Endodermal cell (in vitro differentiated cells): ENCODE measurements around the gene CHPF2. TPM values are rescaled to one million over a fixed set of nuclear protein-coding genes. Genes with fewer than 3 reads are reported as not detected.
A peak's percentile ranks its signal among the peaks of the same experiment; 100 is the strongest.

ENCODE experiments used
- DNase-seq: peaks from one replicate; pipeline ENCODE4 v3.0.0-alpha.2; 2017
- H3K27ac ChIP-seq: 2 replicates; pipeline ENCODE4 v1.5.1; 2013; ENCODE audit warnings: mild to moderate bottlenecking, low read depth, low read length, moderate library complexity
- H3K27me3 ChIP-seq: 2 replicates; pipeline ENCODE4 v1.6.1; 2013; ENCODE audit warnings: mild to moderate bottlenecking, low read length, moderate library complexity; ENCODE audit not compliant: insufficient read depth, control insufficient read depth, poor library complexity, severe bottlenecking
- H3K36me3 ChIP-seq: 2 replicates; pipeline ENCODE4 v1.7.0; 2013; ENCODE audit warnings: mild to moderate bottlenecking, low read length, moderate library complexity; ENCODE audit not compliant: control insufficient read depth, insufficient read depth
- H3K4me1 ChIP-seq: one replicate; pipeline ENCODE4 v1.7.0; 2013; ENCODE audit warnings: low read length; ENCODE audit not compliant: control insufficient read depth, insufficient read depth
- H3K4me3 ChIP-seq: 2 replicates; pipeline ENCODE4 v1.5.1; 2013; ENCODE audit warnings: mild to moderate bottlenecking, low read length, moderate library complexity
- H3K9ac ChIP-seq: 2 replicates; pipeline ENCODE4 v1.6.1; 2013; ENCODE audit warnings: mild to moderate bottlenecking, low read length, moderate library complexity; ENCODE audit not compliant: poor library complexity, severe bottlenecking; ENCODE audit errors: extremely low read depth
- H3K9me3 ChIP-seq: 2 replicates; pipeline ENCODE4 v1.6.1; 2013; ENCODE audit warnings: mild to moderate bottlenecking, low read length, moderate library complexity; ENCODE audit not compliant: control insufficient read depth
- H3K27ac Mint-ChIP-seq: 2 replicates; pipeline ENCODE4 v1.8.0; 2020; ENCODE audit warnings: mixed read lengths
- H3K27me3 Mint-ChIP-seq: 2 replicates; pipeline ENCODE4 v1.8.0; 2021; ENCODE audit warnings: mild to moderate bottlenecking, mixed read lengths; ENCODE audit not compliant: insufficient read depth
- H3K36me3 Mint-ChIP-seq: 2 replicates; pipeline ENCODE4 v1.8.0; 2020; ENCODE audit warnings: low read depth, mixed read lengths
- H3K4me1 Mint-ChIP-seq: 2 replicates; pipeline ENCODE4 v1.8.0; 2020; ENCODE audit warnings: mixed read lengths
- H3K4me3 Mint-ChIP-seq: 2 replicates; pipeline ENCODE4 v1.8.0; 2020; ENCODE audit warnings: mild to moderate bottlenecking, moderate library complexity, mixed read lengths
- H3K9me3 Mint-ChIP-seq: 2 replicates; pipeline ENCODE4 v1.8.0; 2020; ENCODE audit warnings: mild to moderate bottlenecking, mixed read lengths
- WGBS, 2 experiments: methylation state at CpG; one replicate each; pipeline versions ENCODE4 v1.1.5 to v1.1.7; 2013; ENCODE audit warnings: missing lambda C conversion rate in 2 of 2, mixed read lengths in 1 of 2; ENCODE audit not compliant: insufficient coverage in 1 of 2, insufficient read length in 1 of 2; 5-methylcytosine and 5-hydroxymethylcytosine counted together
- total RNA-seq, 2 donors: library from RNA; stranded (reverse); fragmentation: NEBNext Ultra II Directional in 1 of 2; extraction: Animal tissue kit (Norgen Biotek cat#: 25700) in 1 of 2; gene quantifications; 2 replicates in 1 of 2; 3 replicates in 1 of 2; pipeline ENCODE4 v1.2.1, GENCODE V29; 2021
- TF ChIP-seq, protein P1 (sequence below): fragments of 200-600 bp; sonication (generic); conservative IDR thresholded peaks from 2 replicates; pipeline ENCODE4 v1.5.0; 2021; ENCODE audit warnings: antibody characterized with exemption, mild to moderate bottlenecking

The CHPF2 gene
- total RNA-seq, 2 donors from 2014 or later: 31.9 to 35.6 TPM

- TF ChIP-seq, protein P1, sequence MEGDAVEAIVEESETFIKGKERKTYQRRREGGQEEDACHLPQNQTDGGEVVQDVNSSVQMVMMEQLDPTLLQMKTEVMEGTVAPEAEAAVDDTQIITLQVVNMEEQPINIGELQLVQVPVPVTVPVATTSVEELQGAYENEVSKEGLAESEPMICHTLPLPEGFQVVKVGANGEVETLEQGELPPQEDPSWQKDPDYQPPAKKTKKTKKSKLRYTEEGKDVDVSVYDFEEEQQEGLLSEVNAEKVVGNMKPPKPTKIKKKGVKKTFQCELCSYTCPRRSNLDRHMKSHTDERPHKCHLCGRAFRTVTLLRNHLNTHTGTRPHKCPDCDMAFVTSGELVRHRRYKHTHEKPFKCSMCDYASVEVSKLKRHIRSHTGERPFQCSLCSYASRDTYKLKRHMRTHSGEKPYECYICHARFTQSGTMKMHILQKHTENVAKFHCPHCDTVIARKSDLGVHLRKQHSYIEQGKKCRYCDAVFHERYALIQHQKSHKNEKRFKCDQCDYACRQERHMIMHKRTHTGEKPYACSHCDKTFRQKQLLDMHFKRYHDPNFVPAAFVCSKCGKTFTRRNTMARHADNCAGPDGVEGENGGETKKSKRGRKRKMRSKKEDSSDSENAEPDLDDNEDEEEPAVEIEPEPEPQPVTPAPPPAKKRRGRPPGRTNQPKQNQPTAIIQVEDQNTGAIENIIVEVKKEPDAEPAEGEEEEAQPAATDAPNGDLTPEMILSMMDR: no peak
- Histone ChIP-seq H3K27me3 (peaks cover 9% of the 10 kb centered on the region), H3K27ac (no peak overlapping the region), H3K36me3 (no peaks in the 10 kb centered on the region), H3K9me3 (no peaks in the 10 kb centered on the region), H3K9ac (no peak overlapping the region), H3K4me3 (no peak overlapping the region), H3K4me1 (no peaks in the 10 kb centered on the region)
- Mint-ChIP-seq H3K27ac (no peak overlapping the region), H3K36me3 (no peaks in the 10 kb centered on the region), H3K4me3 (no peak overlapping the region), H3K27me3 (peaks cover 18% of the 10 kb centered on the region), H3K4me1 (no peaks in the 10 kb centered on the region), H3K9me3 (no peaks in the 10 kb centered on the region)
- DNase-seq: no peak
- WGBS, 2 experiments: 94 to 100% methylated on average over 1 to 4 of the region's 4 CpGs
Observed at GRCh38 chr7:151189038-151189437, 43.2 kb upstream of the CHPF2 start.

DNA sequence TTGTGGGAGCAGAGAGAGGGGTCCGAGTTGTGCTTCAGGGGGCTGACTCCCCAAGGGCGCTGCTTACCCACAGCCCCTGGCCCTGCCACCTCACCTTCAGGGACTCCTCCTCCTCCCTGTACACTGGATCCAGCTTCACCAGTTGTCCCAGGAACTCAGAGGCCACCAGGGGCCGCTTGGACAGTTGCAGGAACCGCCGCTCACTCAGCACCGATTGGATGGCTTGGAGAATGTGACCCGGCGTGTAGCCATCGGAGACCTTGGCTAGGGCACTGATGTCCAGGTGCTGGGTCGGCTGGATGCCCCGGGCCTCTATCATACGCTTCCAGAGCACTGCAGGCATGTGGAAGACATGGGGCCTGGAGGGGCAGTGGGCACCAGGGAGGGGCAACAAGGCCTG lies 40.7 kb upstream of the CHPF2 start:
- Mint-ChIP-seq H3K4me3 (no peak overlapping the region), H3K9me3 (no peaks in the 10 kb centered on the region), H3K27ac (no peak overlapping the region), H3K4me1 (no peaks in the 10 kb centered on the region), H3K27me3 (peaks cover 15% of the 10 kb centered on the region), H3K36me3 (no peaks in the 10 kb centered on the region)
- WGBS, 2 experiments: 92 to 95% methylated on average over 10 to 12 of the region's 12 CpGs
- H3K9me3 ChIP-seq: no peaks in the 10 kb centered on the region
- H3K36me3 ChIP-seq: no peaks in the 10 kb centered on the region
- H3K4me3 ChIP-seq: no peak overlapping the region
- H3K4me1 ChIP-seq: no peaks in the 10 kb centered on the region
- peaks cover 9% of the 10 kb centered on the region for H3K27me3 ChIP-seq
- no peak overlapping the region for H3K9ac ChIP-seq
- DNase-seq: no peak
- TF ChIP-seq, protein P1: peak; percentile 12
- H3K27ac ChIP-seq: no peak overlapping the region

GRCh38 chr7:151192002-151192539 lies 40.2 kb upstream of the CHPF2 start:
- H3K36me3 Mint-ChIP-seq: no peaks in the 10 kb centered on the region
- Histone ChIP-seq H3K27ac (no peak overlapping the region), H3K27me3 (peaks cover 9% of the 10 kb centered on the region), H3K4me3 (no peak overlapping the region), H3K36me3 (no peaks in the 10 kb centered on the region), H3K4me1 (no peaks in the 10 kb centered on the region), H3K9me3 (no peaks in the 10 kb centered on the region), H3K9ac (no peak overlapping the region)
- peaks cover 15% of the 10 kb centered on the region for H3K27me3 Mint-ChIP-seq
- no peak overlapping the region for H3K27ac Mint-ChIP-seq
- no peak overlapping the region for H3K4me3 Mint-ChIP-seq
- H3K9me3 Mint-ChIP-seq: no peaks in the 10 kb centered on the region
- DNase-seq: no peak
- TF ChIP-seq, protein P1: no peak
- 97 to 99% methylated on average over 12 to 22 of the region's 23 CpGs for WGBS, 2 experiments
- H3K4me1 Mint-ChIP-seq: no peaks in the 10 kb centered on the region
